B cell (primary cell): ENCODE results near the gene C20orf141. TPM values are rescaled to one million over a fixed set of nuclear protein-coding genes. Genes with fewer than 3 reads are reported as not detected.

Experiments
- ATAC-seq: fragments of 200-7000 bp; cut with Tn5 transposase; one replicate; pipeline ENCODE4 v1.10.0; 2021; ENCODE audit warnings: low read depth, mild to moderate bottlenecking, moderate number of reproducible peaks, moderate library complexity
- CTCF ChIA-PET: fragments of 350-600 bp; sonication (Branson Sonifier 250); formaldehyde crosslinking; loops from one replicate; lab custom pipeline; 2021; ENCODE audit warnings: antibody characterized with exemption, inconsistent platforms; lab: Charles Lee
- POLR2A ChIA-PET: fragments of 350-600 bp; sonication (Branson Sonifier 250); formaldehyde crosslinking; loops from one replicate; lab custom pipeline; 2021; ENCODE audit warnings: antibody characterized with exemption; lab: Charles Lee
- DNase-seq: peaks from one replicate; pipeline ENCODE4 v3.0.0; 2013
- H2AFZ ChIP-seq: 2 replicates; pipeline ENCODE4 v1.6.1; 2012; ENCODE audit warnings: mild to moderate bottlenecking, low read depth, low read length; ENCODE audit not compliant: insufficient read depth, poor library complexity, severe bottlenecking
- H3K27ac ChIP-seq, 2 donors: 1 replicate in 1 of 2; 2 replicates in 1 of 2; pipeline ENCODE4 v1.5.1; 2012 to 2013; ENCODE audit warnings: low read length in 2 of 2, mild to moderate bottlenecking in 2 of 2, moderate library complexity in 1 of 2
- H3K27me3 ChIP-seq, 4 experiments: fragments of 200-600 bp in 1 of 4; sonication (generic) in 1 of 4; replicated peaks in 1 of 4; 1 replicate in 2 of 4; 2 replicates in 2 of 4; pipeline versions ENCODE4 v1.6.1 to v1.7.0; 2013 to 2016; ENCODE audit warnings: low read length in 3 of 4, mild to moderate bottlenecking in 2 of 4, mixed read lengths in 1 of 4, moderate library complexity in 1 of 4; ENCODE audit not compliant: insufficient read depth in 4 of 4, control insufficient read depth in 3 of 4; ENCODE audit errors: control extremely low read depth in 1 of 4
- H3K36me3 ChIP-seq, 2 experiments: replicated peaks in 1 of 2; 1 replicate in 1 of 2; 2 replicates in 1 of 2; pipeline versions ENCODE4 v1.6.1 to v1.7.1; 2013; ENCODE audit warnings: low read length in 1 of 2; ENCODE audit not compliant: insufficient read depth in 2 of 2, control insufficient read depth in 1 of 2; ENCODE audit errors: control extremely low read depth in 1 of 2, extremely low read depth in 1 of 2
- H3K4me1 ChIP-seq, 2 donors: fragments of 200-600 bp in 1 of 2; sonication (generic) in 1 of 2; 1 replicate in 1 of 2; 2 replicates in 1 of 2; pipeline versions ENCODE4 v1.5.1 to v1.6.1; 2013 to 2017; ENCODE audit warnings: low read length in 2 of 2; ENCODE audit not compliant: control insufficient read depth in 2 of 2, insufficient read depth in 2 of 2
- H3K4me2 ChIP-seq: replicated peaks from 2 replicates; pipeline ENCODE3; 2012; ENCODE audit warnings: mild to moderate bottlenecking, low read depth, low read length; ENCODE audit not compliant: poor library complexity, severe bottlenecking
- H3K4me3 ChIP-seq, 5 experiments: fragments of 200-600 bp in 1 of 5; sonication (generic) in 1 of 5; 1 replicate in 3 of 5; 2 replicates in 2 of 5; pipeline versions ENCODE4 v1.5.1 to v1.7.0; 2011 to 2016; ENCODE audit warnings: low read length in 4 of 5, mild to moderate bottlenecking in 4 of 5, low read depth in 2 of 5, control low read depth in 1 of 5, moderate library complexity in 1 of 5; ENCODE audit not compliant: insufficient read depth in 1 of 5; ENCODE audit errors: control extremely low read depth in 1 of 5, extremely low read depth in 1 of 5
- H3K79me2 ChIP-seq: fragments of 200-600 bp; sonication (generic); one replicate; pipeline ENCODE4 v1.6.0; 2016; ENCODE audit warnings: low read length; ENCODE audit not compliant: control insufficient read depth, insufficient read depth
- H3K9ac ChIP-seq: fragments of 200-600 bp; sonication (generic); 2 replicates; pipeline ENCODE4 v1.6.1; 2017; ENCODE audit warnings: mild to moderate bottlenecking, low read length, moderate library complexity
- H3K9me3 ChIP-seq, 3 donors: one replicate each; pipeline versions ENCODE4 v1.6.1 to v1.7.1; 2013; ENCODE audit warnings: low read length in 2 of 3; ENCODE audit not compliant: control insufficient read depth in 2 of 3, insufficient read depth in 1 of 3; ENCODE audit errors: control extremely low read depth in 1 of 3
- H4K20me1 ChIP-seq: 2 replicates; pipeline ENCODE4 v1.6.0; 2012; ENCODE audit warnings: mild to moderate bottlenecking, low read length; ENCODE audit not compliant: insufficient read depth, control insufficient read depth, poor library complexity, severe bottlenecking
- H3K27ac Mint-ChIP-seq: one replicate; pipeline ENCODE4 v1.8.0; 2021; ENCODE audit warnings: mixed read lengths
- H3K27me3 Mint-ChIP-seq: one replicate; pipeline ENCODE4 v1.8.0; 2021; ENCODE audit warnings: mixed read lengths
- H3K4me1 Mint-ChIP-seq: one replicate; pipeline ENCODE4 v1.8.0; 2021; ENCODE audit warnings: mixed read lengths
- H3K4me3 Mint-ChIP-seq: one replicate; pipeline ENCODE4 v1.8.0; 2021; ENCODE audit warnings: mixed read lengths
- H3K9me3 Mint-ChIP-seq: one replicate; pipeline ENCODE4 v1.8.0; 2022; ENCODE audit warnings: mixed read lengths; ENCODE audit not compliant: insufficient read depth
- EZH2 ChIP-seq: IDR thresholded peaks from 2 replicates; pipeline ENCODE4 v1.6.1; 2012; ENCODE audit warnings: borderline replicate concordance, low read depth, mild to moderate bottlenecking, moderate library complexity, low read length; ENCODE audit not compliant: insufficient read depth, poor library complexity, severe bottlenecking
- WGBS: methylation state at CpG from one replicate; pipeline ENCODE4 v1.1.5; 2013; ENCODE audit warnings: missing lambda C conversion rate; ENCODE audit not compliant: insufficient coverage; 5-methylcytosine and 5-hydroxymethylcytosine counted together
- intact Hi-C: fragments of 100-400 bp; cut with micrococcal nuclease; formaldehyde crosslinking; loops from one replicate; pipeline ENCODE4 v1.10.0; 2022
- polyA plus RNA-seq: library from polyadenylated mRNA; depleted of rRNA; stranded (reverse); fragments of >200 nt; gene quantifications from 2 replicates; pipeline ENCODE4 v1.2.3, GENCODE V29; 2012
- total RNA-seq, 2 donors: library from RNA; stranded (reverse); fragments of 120-200 nt in 1 of 2; gene quantifications; 1 replicate in 1 of 2; 2 replicates in 1 of 2; pipeline versions ENCODE4 v1.2.3 to v1.2.4, GENCODE V29; 2013 to 2022
- TF ChIP-seq, protein P1 (sequence below): fragments of 200-600 bp; IDR thresholded peaks from one replicate; pipeline ENCODE4 v1.8.0; 2022; ENCODE audit warnings: antibody characterized with exemption, mild to moderate bottlenecking

The C20orf141 gene
- total and polyA plus RNA-seq, 2 donors (not counting 1 experiment from before 2014, with no cell fraction given), result not detected

DNA sequence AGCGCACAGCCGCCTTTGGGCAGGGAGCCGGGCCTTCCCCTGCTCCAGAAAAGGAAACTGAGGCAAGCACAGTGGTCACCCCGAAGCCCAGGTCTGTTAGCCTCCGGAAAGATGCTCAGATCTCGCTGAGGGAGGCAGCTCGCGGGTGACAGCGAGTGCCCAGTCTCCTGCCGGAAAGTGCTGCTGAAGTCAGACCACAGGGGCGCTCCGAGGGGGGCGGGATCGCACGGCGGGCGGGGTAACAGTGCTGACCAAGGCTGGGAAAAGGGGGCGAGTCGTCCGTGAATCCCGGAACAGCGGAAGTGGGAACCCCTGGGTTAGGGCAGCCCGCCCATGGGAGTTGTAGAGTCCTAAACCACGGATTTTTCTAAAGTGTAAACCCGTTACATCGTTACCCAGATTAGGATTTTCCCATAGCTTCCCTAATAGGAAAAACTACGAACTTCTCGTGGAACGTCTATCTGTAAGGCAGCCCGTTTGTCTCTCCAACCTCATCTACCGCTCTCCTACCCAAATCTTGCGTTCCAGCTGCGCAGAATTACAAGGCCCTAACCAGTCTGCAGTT, 26.3 kb downstream of the C20orf141 start:
- intact Hi-C loops, result loop anchor here (1.0 to 2.0 kb wide), 2 partner anchors 32 to 188 kb away; partner anchors contain the start of genes NOP56 and PTPRA
- H4K20me1 ChIP-seq, result no peaks in the 10 kb centered on the region
- H3K9me3 ChIP-seq, result peaks cover 0 to 3% (median 0%) of the 10 kb centered on the region in 3 donors
- peaks cover 26% of the 10 kb centered on the region for H3K79me2 ChIP-seq
- H2AFZ ChIP-seq, result peak overlapping the region; percentile 100
- Mint-ChIP-seq H3K4me3 (peak overlapping the region; percentile 91), H3K27me3 (no peaks in the 10 kb centered on the region), H3K27ac (peak overlapping the region; percentile 81), H3K9me3 (no peaks in the 10 kb centered on the region), H3K4me1 (peaks cover 22% of the 10 kb centered on the region)
- peak; percentile 20 for ATAC-seq
- ChIA-PET POLR2A (interaction anchor here (0.5 to 1.1 kb wide), 3 partner anchors 32 to 204 kb away, joined by 3 to 7 read pairs (median 4); partner anchors contain the start of genes MRPS26 and PTPRA), CTCF (interaction anchor here (1.5 to 2.2 kb wide), 2 partner anchors 32 to 88 kb away, joined by 4 to 7 read pairs; no protein-coding TSS in a partner anchor)
- H3K27ac ChIP-seq, result peak overlapping the region; percentile 26 to 73
- no peak for TF ChIP-seq EZH2
- TF ChIP-seq, protein P1, sequence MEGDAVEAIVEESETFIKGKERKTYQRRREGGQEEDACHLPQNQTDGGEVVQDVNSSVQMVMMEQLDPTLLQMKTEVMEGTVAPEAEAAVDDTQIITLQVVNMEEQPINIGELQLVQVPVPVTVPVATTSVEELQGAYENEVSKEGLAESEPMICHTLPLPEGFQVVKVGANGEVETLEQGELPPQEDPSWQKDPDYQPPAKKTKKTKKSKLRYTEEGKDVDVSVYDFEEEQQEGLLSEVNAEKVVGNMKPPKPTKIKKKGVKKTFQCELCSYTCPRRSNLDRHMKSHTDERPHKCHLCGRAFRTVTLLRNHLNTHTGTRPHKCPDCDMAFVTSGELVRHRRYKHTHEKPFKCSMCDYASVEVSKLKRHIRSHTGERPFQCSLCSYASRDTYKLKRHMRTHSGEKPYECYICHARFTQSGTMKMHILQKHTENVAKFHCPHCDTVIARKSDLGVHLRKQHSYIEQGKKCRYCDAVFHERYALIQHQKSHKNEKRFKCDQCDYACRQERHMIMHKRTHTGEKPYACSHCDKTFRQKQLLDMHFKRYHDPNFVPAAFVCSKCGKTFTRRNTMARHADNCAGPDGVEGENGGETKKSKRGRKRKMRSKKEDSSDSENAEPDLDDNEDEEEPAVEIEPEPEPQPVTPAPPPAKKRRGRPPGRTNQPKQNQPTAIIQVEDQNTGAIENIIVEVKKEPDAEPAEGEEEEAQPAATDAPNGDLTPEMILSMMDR, result no peak
- H3K27me3 ChIP-seq, result no peaks in the 10 kb centered on the region
- 14% methylated on average over 33 of the region's 33 CpGs for WGBS
- H3K4me1 ChIP-seq, result peaks cover 16 to 27% of the 10 kb centered on the region in 2 donors
- peaks cover 0 to 2% of the 10 kb centered on the region in 2 experiments for H3K36me3 ChIP-seq
- peak overlapping the region; percentile 87 for H3K9ac ChIP-seq
- no peak for DNase-seq
- H3K4me3 ChIP-seq, result peak overlapping the region; percentile 63 to 90 (median 80)
- peak overlapping the region; percentile 93 for H3K4me2 ChIP-seq

DNA sequence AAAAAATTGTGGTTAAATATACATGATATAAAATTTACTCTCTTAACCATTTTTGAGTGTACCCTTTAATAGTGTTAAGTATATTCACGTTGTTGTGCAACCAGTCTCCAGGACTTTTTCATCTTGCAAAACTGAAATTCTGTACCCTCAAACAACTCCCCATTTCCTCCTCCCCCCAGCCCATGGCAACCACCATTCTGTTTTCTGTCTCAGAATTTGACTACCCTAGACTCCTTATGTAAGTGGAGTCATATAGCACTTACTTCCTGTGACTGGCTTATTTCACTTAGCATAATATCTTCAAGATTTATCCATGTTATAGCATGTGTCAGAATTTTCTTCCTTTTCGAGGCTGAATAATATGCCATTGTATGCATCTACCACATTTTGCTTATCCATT, 30.8 kb downstream of the C20orf141 start:
- peaks cover 29% of the 10 kb centered on the region for H3K79me2 ChIP-seq
- no peaks in the 10 kb centered on the region for H3K9me3 ChIP-seq
- Mint-ChIP-seq H3K27ac (no peak overlapping the region), H3K4me3 (no peak overlapping the region), H3K27me3 (no peaks in the 10 kb centered on the region), H3K9me3 (no peaks in the 10 kb centered on the region), H3K4me1 (peaks cover 6% of the 10 kb centered on the region)
- peaks cover 5 to 9% of the 10 kb centered on the region in 2 donors for H3K4me1 ChIP-seq
- DNase-seq (no peak), ATAC-seq (no peak)
- no peak for TF ChIP-seq EZH2
- TF ChIP-seq, protein P1, result no peak
- no peak overlapping the region for H3K27ac ChIP-seq
- ChIA-PET POLR2A (no interaction called here), CTCF (no interaction called here)
- intact Hi-C loops, result no loop called here
- no peak overlapping the region for H3K4me2 ChIP-seq
- no peak overlapping the region for H3K9ac ChIP-seq
- no peak overlapping the region for H2AFZ ChIP-seq
- H3K4me3 ChIP-seq, result no peak overlapping the region
- no CpG with 5 or more reads among the region's 2 CpGs for WGBS
- no peaks in the 10 kb centered on the region for H3K27me3 ChIP-seq
- peaks cover 0 to 3% of the 10 kb centered on the region in 2 experiments for H3K36me3 ChIP-seq
- no peaks in the 10 kb centered on the region for H4K20me1 ChIP-seq
